Mesenchymal stem cell (in vitro differentiated cells and primary cell): ENCODE results near the gene TMEM53.

Experiments used
- DNase-seq: peaks from one replicate; pipeline ENCODE4 v3.0.0-alpha.2; 2013
- H2AFZ ChIP-seq: one replicate; pipeline ENCODE4 v1.6.1; 2013; ENCODE audit warnings: low read depth, mild to moderate bottlenecking, control low read depth, inconsistent platforms, low read length, moderate library complexity
- H2AK5ac ChIP-seq: 2 replicates; pipeline ENCODE4 v1.6.1; 2013; ENCODE audit warnings: low read length, moderate library complexity, mild to moderate bottlenecking, inconsistent platforms; ENCODE audit not compliant: severe bottlenecking
- H2BK120ac ChIP-seq: one replicate; pipeline ENCODE4 v1.6.1; 2013; ENCODE audit warnings: low read depth, mild to moderate bottlenecking, inconsistent platforms, low read length, moderate library complexity
- H2BK12ac ChIP-seq, 2 experiments: one replicate each; pipeline ENCODE4 v1.6.1; 2013; ENCODE audit warnings: inconsistent platforms in 2 of 2, low read length in 2 of 2, mild to moderate bottlenecking in 2 of 2, moderate library complexity in 2 of 2, control low read depth in 1 of 2
- H2BK15ac ChIP-seq: one replicate; pipeline ENCODE4 v1.6.1; 2013; ENCODE audit warnings: mild to moderate bottlenecking, low read depth, inconsistent platforms; ENCODE audit not compliant: poor library complexity, severe bottlenecking
- H2BK5ac ChIP-seq: 2 replicates; pipeline ENCODE4 v1.6.1; 2013; ENCODE audit warnings: low read depth, mild to moderate bottlenecking, low read length, control low read depth, inconsistent platforms; ENCODE audit not compliant: poor library complexity, severe bottlenecking
- H3K14ac ChIP-seq, 2 experiments: one replicate each; pipeline ENCODE4 v1.6.1; 2013; ENCODE audit warnings: inconsistent platforms in 2 of 2, low read length in 2 of 2, control low read depth in 1 of 2, mild to moderate bottlenecking in 1 of 2, moderate library complexity in 1 of 2
- H3K18ac ChIP-seq, 2 experiments: one replicate each; pipeline ENCODE4 v1.6.1; 2013; ENCODE audit warnings: inconsistent platforms in 2 of 2, low read length in 2 of 2, control low read depth in 1 of 2, low read depth in 1 of 2, mild to moderate bottlenecking in 1 of 2
- H3K23ac ChIP-seq, 2 experiments: one replicate each; pipeline ENCODE4 v1.6.1; 2013; ENCODE audit warnings: inconsistent platforms in 2 of 2, low read length in 2 of 2, mild to moderate bottlenecking in 2 of 2, moderate library complexity in 2 of 2, control low read depth in 1 of 2
- H3K27ac ChIP-seq: 2 replicates; pipeline ENCODE4 v1.5.1; 2013; ENCODE audit warnings: mild to moderate bottlenecking, moderate library complexity, low read length, control low read depth, inconsistent platforms; ENCODE audit not compliant: poor library complexity, severe bottlenecking
- H3K27me3 ChIP-seq, 2 experiments: 2 replicates each; pipeline versions ENCODE4 v1.6.1 to v1.7.0; 2013; ENCODE audit warnings: low read length in 2 of 2, mild to moderate bottlenecking in 2 of 2, moderate library complexity in 2 of 2, control low read depth in 1 of 2, inconsistent platforms in 1 of 2; ENCODE audit not compliant: control insufficient read depth in 1 of 2, insufficient read depth in 1 of 2
- H3K36me3 ChIP-seq, 2 experiments: 2 replicates each; pipeline versions ENCODE4 v1.6.1 to v1.7.0; 2013; ENCODE audit warnings: low read length in 2 of 2, control low read depth in 1 of 2, inconsistent platforms in 1 of 2, low read depth in 1 of 2, mild to moderate bottlenecking in 1 of 2; ENCODE audit not compliant: insufficient read depth in 2 of 2, control insufficient read depth in 1 of 2
- H3K4ac ChIP-seq, 2 experiments: one replicate each; pipeline ENCODE4 v1.6.1; 2013; ENCODE audit warnings: inconsistent platforms in 2 of 2, low read length in 2 of 2, mild to moderate bottlenecking in 2 of 2, moderate library complexity in 2 of 2, control low read depth in 1 of 2, low read depth in 1 of 2
- H3K4me1 ChIP-seq: 2 replicates; pipeline ENCODE4 v1.6.1; 2013; ENCODE audit warnings: low read depth, low read length, control low read depth; ENCODE audit not compliant: control insufficient read depth, insufficient read depth
- H3K4me2 ChIP-seq: 2 replicates; pipeline ENCODE4 v1.6.1; 2013; ENCODE audit warnings: low read length, mild to moderate bottlenecking, inconsistent platforms; ENCODE audit not compliant: poor library complexity, severe bottlenecking
- H3K4me3 ChIP-seq, 2 experiments: 2 replicates each; pipeline versions ENCODE4 v1.5.1 to v1.7.0; 2013; ENCODE audit warnings: low read length in 2 of 2, mild to moderate bottlenecking in 2 of 2, control low read depth in 1 of 2, low read depth in 1 of 2; ENCODE audit not compliant: insufficient read depth in 1 of 2
- H3K79me1 ChIP-seq: replicated peaks from 2 replicates; pipeline ENCODE4 v1.6.1; 2013; ENCODE audit warnings: mild to moderate bottlenecking, control low read depth, low read length, inconsistent platforms; ENCODE audit not compliant: poor library complexity, severe bottlenecking
- H3K9ac ChIP-seq: 2 replicates; pipeline ENCODE4 v1.7.0; 2013; ENCODE audit warnings: mild to moderate bottlenecking, low read length, moderate library complexity
- H3K9me3 ChIP-seq: 2 replicates; pipeline ENCODE4 v1.7.0; 2013; ENCODE audit warnings: mild to moderate bottlenecking, low read length; ENCODE audit not compliant: control insufficient read depth
- H4K8ac ChIP-seq: one replicate; pipeline ENCODE4 v1.6.1; 2013; ENCODE audit warnings: inconsistent platforms, mild to moderate bottlenecking, low read length, moderate library complexity
- H4K91ac ChIP-seq: one replicate; pipeline ENCODE4 v1.6.1; 2013; ENCODE audit warnings: mild to moderate bottlenecking, low read length, inconsistent platforms
- WGBS: methylation state at CpG from one replicate; pipeline ENCODE4 v1.1.7; 2013; ENCODE audit warnings: mixed read lengths; 5-methylcytosine and 5-hydroxymethylcytosine counted together

TMEM53 gene

DNA sequence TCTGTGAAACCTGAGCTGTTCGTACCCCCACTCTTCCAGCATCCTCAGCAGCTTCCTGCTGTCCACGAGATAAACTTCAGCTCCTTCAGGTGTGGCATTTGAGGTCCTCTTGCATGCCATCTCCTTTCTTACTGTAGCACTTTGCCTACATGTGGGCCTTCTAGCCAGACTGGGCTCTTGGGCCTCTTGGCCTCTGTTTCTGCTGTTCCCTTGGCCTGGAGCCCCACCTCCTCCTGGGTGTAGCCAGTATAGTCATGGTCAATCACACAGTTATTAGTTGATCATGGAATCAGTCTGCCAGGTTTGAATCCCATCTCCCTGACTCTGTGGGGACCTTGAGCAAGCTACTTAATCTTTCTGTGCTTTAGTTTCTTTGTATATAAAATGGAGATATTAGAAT lies 26.4 kb downstream of the TMEM53 start:
- Histone ChIP-seq H3K4ac (no peak overlapping the region), H2AFZ (no peak overlapping the region), H3K9me3 (no peaks in the 10 kb centered on the region), H3K18ac (no peak overlapping the region), H3K79me1 (peaks cover 39% of the 10 kb centered on the region), H3K4me2 (no peak overlapping the region), H3K14ac (no peak overlapping the region), H3K27ac (no peak overlapping the region), H3K23ac (no peak overlapping the region), H2BK15ac (no peak overlapping the region), H4K8ac (no peak overlapping the region), H3K4me3 (no peak overlapping the region), H2BK5ac (no peak overlapping the region), H3K9ac (no peak overlapping the region), H2BK120ac (no peak overlapping the region), H2BK12ac (no peak overlapping the region), H3K27me3 (no peaks in the 10 kb centered on the region), H4K91ac (no peak overlapping the region), H3K36me3 (peaks cover 73 to 86% of the 10 kb centered on the region in 2 experiments), H2AK5ac (no peak overlapping the region), H3K4me1 (peaks cover 7% of the 10 kb centered on the region)
- DNase-seq = no peak
- WGBS = 93% methylated on average over 2 of the region's 2 CpGs

DNA sequence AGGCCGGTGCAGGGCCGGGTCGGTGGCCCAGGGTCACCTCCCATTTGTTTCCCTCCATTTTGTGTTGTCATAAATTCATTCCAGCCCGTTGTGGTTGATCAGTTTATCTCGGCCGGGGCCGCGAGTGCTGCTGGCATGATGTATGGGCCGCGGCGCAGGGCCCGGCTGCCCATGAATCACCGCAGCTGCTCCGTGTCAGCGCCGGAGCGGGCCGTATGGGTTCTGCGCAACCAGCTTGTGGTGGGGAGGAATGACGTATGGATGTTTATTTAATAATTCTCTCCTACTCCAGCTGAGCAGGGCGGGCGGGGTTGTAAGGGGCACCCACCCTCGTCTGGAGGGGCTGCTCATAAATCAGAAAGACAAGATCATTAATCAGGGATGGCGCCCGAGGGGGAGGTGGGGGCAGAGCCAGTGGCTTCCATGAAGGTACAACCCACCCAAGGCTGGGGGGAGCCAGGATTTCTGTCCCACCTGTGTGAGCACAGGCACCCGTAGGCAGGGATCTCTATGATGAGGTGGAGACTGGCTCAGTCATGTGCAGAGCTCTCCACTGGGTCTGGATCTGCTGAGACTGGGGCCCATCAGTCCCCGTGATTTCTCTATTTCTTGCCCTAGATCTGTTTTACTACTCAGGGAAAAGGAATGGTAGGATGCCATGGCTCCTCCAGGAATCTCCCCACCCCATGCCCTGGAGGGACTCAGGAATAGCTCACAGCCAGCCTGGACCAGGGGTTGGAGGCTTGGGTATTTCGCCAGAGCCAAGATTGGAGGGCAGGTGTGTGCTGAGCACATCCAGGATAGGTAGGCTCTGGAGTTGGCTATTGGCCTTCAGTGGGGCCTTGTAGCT lies 27.8 kb downstream of the TMEM53 start:
- H3K27ac ChIP-seq = no peak overlapping the region
- no peak overlapping the region for H3K14ac ChIP-seq
- H4K91ac ChIP-seq = no peak overlapping the region
- no peak overlapping the region for H3K18ac ChIP-seq
- no peak overlapping the region for H3K23ac ChIP-seq
- H2BK15ac ChIP-seq = no peak overlapping the region
- H3K79me1 ChIP-seq = peaks cover 48% of the 10 kb centered on the region
- WGBS = 90% methylated on average over 27 of the region's 28 CpGs
- no peak overlapping the region for H3K4me2 ChIP-seq
- no peak overlapping the region for H2AK5ac ChIP-seq
- H3K4me1 ChIP-seq = peaks cover 7% of the 10 kb centered on the region
- peaks cover 82 to 90% of the 10 kb centered on the region in 2 experiments for H3K36me3 ChIP-seq
- DNase-seq = no peak
- H3K4me3 ChIP-seq = no peak overlapping the region
- H2BK12ac ChIP-seq = no peak overlapping the region
- H2BK5ac ChIP-seq = no peak overlapping the region
- H3K9ac ChIP-seq = peak overlapping the region; percentile 13
- H2BK120ac ChIP-seq = no peak overlapping the region
- H2AFZ ChIP-seq = no peak overlapping the region
- H4K8ac ChIP-seq = no peak overlapping the region
- no peak overlapping the region for H3K4ac ChIP-seq
- H3K27me3 ChIP-seq = no peaks in the 10 kb centered on the region
- no peaks in the 10 kb centered on the region for H3K9me3 ChIP-seq

DNA sequence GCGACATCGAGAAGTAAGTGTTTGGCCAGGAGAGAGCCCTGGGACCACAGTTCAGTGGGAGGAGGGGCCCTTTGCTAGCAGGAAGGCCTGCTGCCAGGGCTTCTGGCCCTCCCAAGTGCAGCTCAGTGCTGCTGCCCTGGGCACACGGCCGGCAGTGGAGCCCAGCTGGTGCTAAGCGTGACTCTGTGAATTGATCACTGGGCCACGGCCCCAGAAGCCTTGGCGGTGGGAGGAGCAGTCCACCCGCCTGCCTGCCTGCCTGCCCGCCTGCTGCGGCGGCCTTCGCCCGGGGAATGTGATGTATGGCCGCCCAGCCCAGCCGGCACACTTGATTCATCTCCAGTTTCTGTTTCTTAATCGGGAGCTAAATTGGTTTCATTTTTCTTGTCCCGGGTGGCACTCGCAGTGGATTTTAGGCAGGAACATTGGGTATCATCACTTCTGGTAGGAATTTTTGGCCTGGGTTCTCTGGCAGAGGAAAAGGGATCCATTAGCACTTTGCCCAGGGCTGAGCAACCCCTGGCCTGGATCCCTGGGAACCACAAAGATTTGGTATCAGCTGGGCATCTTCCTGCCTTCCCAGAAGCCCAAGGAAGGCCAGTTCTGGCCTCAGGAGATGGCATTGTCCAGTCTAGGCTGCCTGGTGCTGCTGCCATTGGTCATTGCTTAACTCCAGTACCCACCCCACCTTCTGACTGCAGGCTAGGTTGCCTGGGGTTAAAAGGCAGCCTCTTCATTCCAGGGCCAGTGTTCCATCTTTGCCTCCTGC lies 28.6 kb downstream of the TMEM53 start:
- no peak overlapping the region for H2BK5ac ChIP-seq
- DNase-seq = no peak
- H3K14ac ChIP-seq = no peak overlapping the region
- H3K4me2 ChIP-seq = no peak overlapping the region
- H2BK120ac ChIP-seq = no peak overlapping the region
- H2BK12ac ChIP-seq = no peak overlapping the region
- H4K8ac ChIP-seq = no peak overlapping the region
- no peak overlapping the region for H3K27ac ChIP-seq
- peaks cover 81 to 88% of the 10 kb centered on the region in 2 experiments for H3K36me3 ChIP-seq
- no peak overlapping the region for H2BK15ac ChIP-seq
- H3K79me1 ChIP-seq = peaks cover 53% of the 10 kb centered on the region
- peaks cover 7% of the 10 kb centered on the region for H3K4me1 ChIP-seq
- no peak overlapping the region for H2AK5ac ChIP-seq
- no peak overlapping the region for H3K23ac ChIP-seq
- H4K91ac ChIP-seq = no peak overlapping the region
- H3K4ac ChIP-seq = no peak overlapping the region
- H3K18ac ChIP-seq = no peak overlapping the region
- peak overlapping the region; percentile 42 for H3K9ac ChIP-seq
- no peaks in the 10 kb centered on the region for H3K27me3 ChIP-seq
- no peak overlapping the region for H2AFZ ChIP-seq
- WGBS = 91% methylated on average over 18 of the region's 18 CpGs
- H3K4me3 ChIP-seq = peak overlapping the region in 1 of 2 experiments; percentile 0
- no peaks in the 10 kb centered on the region for H3K9me3 ChIP-seq

DNA sequence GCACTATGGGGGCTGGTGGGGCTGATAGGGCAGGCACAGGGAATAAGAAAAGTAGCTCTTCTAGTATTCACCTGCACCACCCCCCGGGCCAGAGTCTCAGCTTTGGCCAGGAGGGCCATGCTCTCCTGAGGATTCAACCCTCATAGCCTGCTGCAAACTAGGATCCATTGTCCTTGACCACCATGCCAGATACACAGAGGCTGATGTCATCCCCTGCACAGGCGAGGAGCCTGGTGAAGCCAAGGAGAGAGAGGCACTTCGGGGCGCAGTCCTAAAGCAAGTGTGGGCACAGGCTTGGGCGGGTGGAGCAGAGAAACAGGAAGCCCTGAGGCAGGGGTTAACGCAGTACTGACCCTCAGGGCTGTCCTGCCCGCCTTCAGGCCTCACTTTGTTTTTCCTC lies 29.5 kb downstream of the TMEM53 start:
- peaks cover 56% of the 10 kb centered on the region for H3K79me1 ChIP-seq
- no peak overlapping the region for H3K23ac ChIP-seq
- peaks cover 81 to 88% of the 10 kb centered on the region in 2 experiments for H3K36me3 ChIP-seq
- H2BK12ac ChIP-seq = no peak overlapping the region
- H2BK120ac ChIP-seq = no peak overlapping the region
- 91% methylated on average over 5 of the region's 7 CpGs for WGBS
- DNase-seq = no peak
- H3K4me2 ChIP-seq = no peak overlapping the region
- H3K14ac ChIP-seq = no peak overlapping the region
- H4K8ac ChIP-seq = no peak overlapping the region
- peak overlapping the region in 1 of 2 experiments; percentile 0 for H3K4me3 ChIP-seq
- H4K91ac ChIP-seq = peak overlapping the region; percentile 1
- H2BK15ac ChIP-seq = no peak overlapping the region
- H2BK5ac ChIP-seq = no peak overlapping the region
- no peak overlapping the region for H2AFZ ChIP-seq
- H2AK5ac ChIP-seq = no peak overlapping the region
- no peak overlapping the region for H3K27ac ChIP-seq
- H3K9ac ChIP-seq = peak overlapping the region; percentile 42
- H3K9me3 ChIP-seq = no peaks in the 10 kb centered on the region
- H3K18ac ChIP-seq = no peak overlapping the region
- H3K4me1 ChIP-seq = peaks cover 5% of the 10 kb centered on the region
- no peak overlapping the region for H3K4ac ChIP-seq
- no peaks in the 10 kb centered on the region for H3K27me3 ChIP-seq
